CD8-positive, alpha-beta memory T cell (primary cell): ENCODE results near the gene ATAD3A. TPM values are rescaled to one million over a fixed set of nuclear protein-coding genes. Genes with fewer than 3 reads are reported as not detected.
"Not testable (repeated sequence)": the region's sequence is repeated elsewhere in the genome, so short reads cannot be mapped to it uniquely, and the experiment has no call there.

ENCODE experiments used
- CTCF ChIA-PET: fragments of 350-600 bp; sonication (Branson Sonifier 250); formaldehyde crosslinking; loops from one replicate; lab custom pipeline; 2021; ENCODE audit warnings: antibody characterized with exemption; lab: Charles Lee
- POLR2A ChIA-PET: fragments of 350-600 bp; sonication (Branson Sonifier 250); formaldehyde crosslinking; loops from one replicate; lab custom pipeline; 2021; ENCODE audit warnings: antibody characterized with exemption; lab: Charles Lee
- DNase-seq, 5 donors: peaks; one replicate each; pipeline versions ENCODE4 v3.0.0 to v3.0.0-alpha.2; 2020 to 2022; ENCODE audit warnings: mixed read lengths in 1 of 5
- H3K27ac ChIP-seq: one replicate; pipeline ENCODE4 v1.7.0; 2013; ENCODE audit warnings: low read depth, mild to moderate bottlenecking, low read length, moderate library complexity
- H3K27me3 ChIP-seq: 2 replicates; pipeline ENCODE4 v1.7.0; 2013; ENCODE audit warnings: low read length, mild to moderate bottlenecking; ENCODE audit not compliant: insufficient read depth, poor library complexity, severe bottlenecking
- H3K36me3 ChIP-seq: 2 replicates; pipeline ENCODE4 v1.7.0; 2013; ENCODE audit warnings: mild to moderate bottlenecking, low read length, moderate library complexity; ENCODE audit not compliant: insufficient read depth
- H3K4me1 ChIP-seq: 2 replicates; pipeline ENCODE4 v1.7.0; 2013; ENCODE audit warnings: mild to moderate bottlenecking, low read length, moderate library complexity; ENCODE audit not compliant: insufficient read depth
- H3K4me3 ChIP-seq: 2 replicates; pipeline ENCODE4 v1.7.0; 2013; ENCODE audit warnings: mild to moderate bottlenecking, low read length
- H3K9me3 ChIP-seq: 2 replicates; pipeline ENCODE4 v1.7.0; 2013; ENCODE audit warnings: mild to moderate bottlenecking, low read length
- H3K27ac Mint-ChIP-seq, 8 donors: one replicate each; pipeline ENCODE4 v1.8.0; 2020 to 2021; ENCODE audit warnings: mixed read lengths in 8 of 8, mild to moderate bottlenecking in 6 of 8, inconsistent platforms in 3 of 8, moderate library complexity in 3 of 8
- H3K27me3 Mint-ChIP-seq, 2 donors: one replicate each; pipeline ENCODE4 v1.8.0; 2020 to 2021; ENCODE audit warnings: mixed read lengths in 2 of 2, mild to moderate bottlenecking in 1 of 2, moderate library complexity in 1 of 2
- H3K36me3 Mint-ChIP-seq, 3 donors: one replicate each; pipeline ENCODE4 v1.8.0; 2020 to 2021; ENCODE audit warnings: mixed read lengths in 3 of 3, inconsistent platforms in 1 of 3, mild to moderate bottlenecking in 1 of 3
- H3K4me1 Mint-ChIP-seq, 3 donors: one replicate each; pipeline ENCODE4 v1.8.0; 2020 to 2021; ENCODE audit warnings: mixed read lengths in 3 of 3, inconsistent platforms in 1 of 3, mild to moderate bottlenecking in 1 of 3
- H3K4me3 Mint-ChIP-seq, 7 donors: one replicate each; pipeline ENCODE4 v1.8.0; 2020 to 2021; ENCODE audit warnings: mixed read lengths in 7 of 7, mild to moderate bottlenecking in 6 of 7, moderate library complexity in 4 of 7, inconsistent platforms in 2 of 7
- H3K9me3 Mint-ChIP-seq, 5 donors: one replicate each; pipeline ENCODE4 v1.8.0; 2020 to 2022; ENCODE audit warnings: mixed read lengths in 5 of 5, mild to moderate bottlenecking in 3 of 5, moderate library complexity in 2 of 5, inconsistent platforms in 1 of 5
- polyA plus RNA-seq: library from polyadenylated mRNA; unstranded; fragments of 300-500 nt; fragmentation: Illumina TruSeq; gene quantifications from one replicate; pipeline ENCODE4 v1.2.3, GENCODE V29; 2021
- total RNA-seq, 2 experiments: library from RNA; stranded (reverse); gene quantifications; one replicate each; pipeline ENCODE4 v1.2.3, GENCODE V29; 2021

The ATAD3A gene
- total and polyA plus RNA-seq, 3 experiments from 2014 or later = 16.0 to 98.7 (median 97.4) TPM

GRCh38 chr1:1521331-1521730 is 9.4 kb downstream of the ATAD3A start:
- H3K4me1 ChIP-seq = no peaks in the 10 kb centered on the region
- H3K36me3 ChIP-seq = peaks cover 6% of the 10 kb centered on the region
- POLR2A ChIA-PET = no interaction called here
- H3K4me3 Mint-ChIP-seq = no peak overlapping the region
- H3K27me3 Mint-ChIP-seq = no peaks in the 10 kb centered on the region
- H3K27me3 ChIP-seq = no peaks in the 10 kb centered on the region
- H3K4me3 ChIP-seq = no peak overlapping the region
- no peak overlapping the region for H3K27ac Mint-ChIP-seq
- no peak overlapping the region for H3K27ac ChIP-seq
- no peaks in the 10 kb centered on the region for H3K4me1 Mint-ChIP-seq
- no peak for DNase-seq
- no peaks in the 10 kb centered on the region for H3K9me3 Mint-ChIP-seq
- CTCF ChIA-PET = no interaction called here
- no peaks in the 10 kb centered on the region for H3K9me3 ChIP-seq
- H3K36me3 Mint-ChIP-seq = peaks cover 0 to 50% (median 8%) of the 10 kb centered on the region in 3 donors

- H3K27me3 ChIP-seq, H3K27ac ChIP-seq, H3K27ac Mint-ChIP-seq, DNase-seq, H3K36me3 ChIP-seq, H3K9me3 ChIP-seq, POLR2A ChIA-PET, H3K27me3 Mint-ChIP-seq, CTCF ChIA-PET, H3K4me1 Mint-ChIP-seq, H3K4me3 ChIP-seq, H3K9me3 Mint-ChIP-seq, H3K4me3 Mint-ChIP-seq, H3K4me1 ChIP-seq: not testable (repeated sequence)
- H3K36me3 Mint-ChIP-seq = peaks cover 0 to 54% (median 8%) of the 10 kb centered on the region in 3 donors
Observed at GRCh38 chr1:1522536-1522935, 10.6 kb downstream of the ATAD3A start.

GRCh38 chr1:1523226-1523625 is 11.3 kb downstream of the ATAD3A start:
- POLR2A ChIA-PET, DNase-seq, CTCF ChIA-PET, H3K4me1 ChIP-seq, H3K4me3 Mint-ChIP-seq, H3K27me3 ChIP-seq, H3K4me3 ChIP-seq, H3K9me3 ChIP-seq, H3K4me1 Mint-ChIP-seq, H3K27ac Mint-ChIP-seq, H3K36me3 ChIP-seq, H3K9me3 Mint-ChIP-seq, H3K27me3 Mint-ChIP-seq, H3K27ac ChIP-seq: not testable (repeated sequence)
- peaks cover 0 to 53% (median 4%) of the 10 kb centered on the region in 3 donors for H3K36me3 Mint-ChIP-seq

- H3K36me3 ChIP-seq, H3K9me3 ChIP-seq, H3K27ac Mint-ChIP-seq, POLR2A ChIA-PET, H3K4me3 ChIP-seq, CTCF ChIA-PET, H3K27me3 Mint-ChIP-seq, H3K9me3 Mint-ChIP-seq, H3K27me3 ChIP-seq, H3K4me1 Mint-ChIP-seq, H3K27ac ChIP-seq, H3K4me1 ChIP-seq, H3K4me3 Mint-ChIP-seq, DNase-seq: not testable (repeated sequence)
- peaks cover 0 to 50% (median under 1%) of the 10 kb centered on the region in 3 donors for H3K36me3 Mint-ChIP-seq
Observed at GRCh38 chr1:1523651-1524050, 11.7 kb downstream of the ATAD3A start.

GRCh38 chr1:1524750-1525383 is 12.9 kb downstream of the ATAD3A start:
- not testable (repeated sequence) for H3K4me3 ChIP-seq, H3K27ac Mint-ChIP-seq

GRCh38 chr1:1526476-1526875 is 14.5 kb downstream of the ATAD3A start:
- H3K27me3 Mint-ChIP-seq, H3K4me3 ChIP-seq, H3K9me3 ChIP-seq, H3K9me3 Mint-ChIP-seq, H3K27ac Mint-ChIP-seq, H3K4me1 ChIP-seq, H3K27ac ChIP-seq, H3K27me3 ChIP-seq, POLR2A ChIA-PET, H3K36me3 ChIP-seq, CTCF ChIA-PET, H3K4me1 Mint-ChIP-seq, H3K4me3 Mint-ChIP-seq, DNase-seq: not testable (repeated sequence)
- H3K36me3 Mint-ChIP-seq = peaks cover 0 to 46% (median 4%) of the 10 kb centered on the region in 3 donors

More at GRCh38 chr1:1524750-1525383, 12.9 kb downstream of the ATAD3A start:
- H3K9me3 ChIP-seq, CTCF ChIA-PET, H3K27me3 ChIP-seq, H3K4me3 Mint-ChIP-seq, H3K27me3 Mint-ChIP-seq, H3K9me3 Mint-ChIP-seq, H3K27ac ChIP-seq, H3K4me1 ChIP-seq, H3K4me1 Mint-ChIP-seq, DNase-seq, H3K36me3 ChIP-seq: not testable (repeated sequence)
- POLR2A ChIA-PET = interaction anchor here (0.6 kb wide), 1 partner anchor 234 kb away, joined by 4 read pairs; no protein-coding TSS in a partner anchor
- peaks cover 0 to 50% (median 0%) of the 10 kb centered on the region in 3 donors for H3K36me3 Mint-ChIP-seq

- Histone ChIP-seq H3K4me1 (no peaks in the 10 kb centered on the region), H3K27me3 (no peaks in the 10 kb centered on the region), H3K9me3 (no peaks in the 10 kb centered on the region), H3K36me3 (no peaks in the 10 kb centered on the region), H3K27ac (no peak overlapping the region), H3K4me3 (no peak overlapping the region)
- H3K27me3 Mint-ChIP-seq = no peaks in the 10 kb centered on the region
- H3K4me3 Mint-ChIP-seq = no peak overlapping the region
- DNase-seq = no peak
- H3K9me3 Mint-ChIP-seq = peaks cover 3 to 8% (median 5%) of the 10 kb centered on the region in 5 donors
- CTCF ChIA-PET = no interaction called here
- H3K27ac Mint-ChIP-seq = no peak overlapping the region
- peaks cover 4 to 45% (median 9%) of the 10 kb centered on the region in 3 donors for H3K36me3 Mint-ChIP-seq
- H3K4me1 Mint-ChIP-seq = no peaks in the 10 kb centered on the region
- POLR2A ChIA-PET = no interaction called here
Observed at GRCh38 chr1:1527092-1527816, 15.3 kb downstream of the ATAD3A start.

- ChIA-PET POLR2A (no interaction called here), CTCF (no interaction called here)
- no peaks in the 10 kb centered on the region for H3K27me3 Mint-ChIP-seq
- no peak overlapping the region for H3K4me3 Mint-ChIP-seq
- H3K4me1 Mint-ChIP-seq = no peaks in the 10 kb centered on the region
- H3K9me3 Mint-ChIP-seq = peaks cover 3 to 8% (median 5%) of the 10 kb centered on the region in 5 donors
- Histone ChIP-seq H3K9me3 (no peaks in the 10 kb centered on the region), H3K36me3 (no peaks in the 10 kb centered on the region), H3K27me3 (no peaks in the 10 kb centered on the region), H3K4me1 (no peaks in the 10 kb centered on the region), H3K27ac (no peak overlapping the region), H3K4me3 (no peak overlapping the region)
- DNase-seq = no peak
- H3K36me3 Mint-ChIP-seq = peaks cover 4 to 38% (median 10%) of the 10 kb centered on the region in 3 donors
- no peak overlapping the region for H3K27ac Mint-ChIP-seq
Observed at GRCh38 chr1:1528301-1529267, 16.6 kb downstream of the ATAD3A start.
